HEK293 (cell line): ENCODE measurements around the gene ATP5PB.

Experiments
- CTCF ChIA-PET: fragments of 350-600 bp; formaldehyde crosslinking; extraction: SDS; loops from one replicate; lab custom pipeline; 2021; ENCODE audit warnings: antibody characterized with exemption; lab: Yijun Ruan, JAX
- POLR2A ChIA-PET: fragments of 300-600 bp; formaldehyde crosslinking; extraction: SDS; loops from one replicate; lab custom pipeline; 2020; ENCODE audit warnings: antibody characterized with exemption, inconsistent platforms; lab: Yijun Ruan, JAX
- H3K27ac ChIP-seq: fragments of 200-500 bp; sonication (Bioruptor generic); 2 replicates; pipeline ENCODE4 v1.5.1; 2014; ENCODE audit warnings: low read depth, low read length, control low read depth, inconsistent platforms; ENCODE audit errors: extremely low read depth
- H3K36me3 ChIP-seq, 2 experiments: fragments of 200-500 bp in 1 of 2; sonication (Bioruptor generic) in 1 of 2; 1 replicate in 1 of 2; 2 replicates in 1 of 2; pipeline ENCODE4 v1.5.1; 2014 to 2017; ENCODE audit warnings: inconsistent platforms in 2 of 2, low read length in 2 of 2; ENCODE audit not compliant: control insufficient read depth in 2 of 2, insufficient read depth in 1 of 2
- H3K4me1 ChIP-seq: fragments of 200-500 bp; sonication (Bioruptor generic); 2 replicates; pipeline ENCODE4 v1.5.1; 2014; ENCODE audit warnings: mild to moderate bottlenecking, low read length, inconsistent platforms; ENCODE audit not compliant: control insufficient read depth, insufficient read depth
- H3K4me3 ChIP-seq: 2 replicates; pipeline ENCODE4 v1.5.1; 2011; ENCODE audit warnings: low read depth, mild to moderate bottlenecking, control low read depth, low read length, moderate library complexity
- H3K9me3 ChIP-seq: fragments of 200-500 bp; sonication (Bioruptor generic); 2 replicates; pipeline ENCODE4 v1.5.1; 2014; ENCODE audit warnings: low read depth, low read length, inconsistent platforms; ENCODE audit not compliant: control insufficient read depth, insufficient read depth
- KLF8 ChIP-seq: fragments of 450-650 bp; formaldehyde crosslinking; IDR thresholded peaks from 2 replicates; pipeline ENCODE4 v1.5.1; 2016; ENCODE audit warnings: missing biosample characterization, missing genetic modification characterization
- MYNN ChIP-seq: fragments of 450-650 bp; formaldehyde crosslinking; IDR thresholded peaks from 2 replicates; pipeline ENCODE4 v1.5.1; 2016; ENCODE audit warnings: missing biosample characterization, missing genetic modification characterization, borderline replicate concordance
- OSR2 ChIP-seq: fragments of 450-650 bp; formaldehyde crosslinking; IDR thresholded peaks from 2 replicates; pipeline ENCODE4 v1.5.1; 2016; ENCODE audit warnings: missing biosample characterization, missing genetic modification characterization
- ZBTB26 ChIP-seq: fragments of 450-650 bp; formaldehyde crosslinking; optimal IDR thresholded peaks from 2 replicates; pipeline ENCODE3; 2016; ENCODE audit warnings: missing biosample characterization, mild to moderate bottlenecking, missing genetic modification characterization
- ZFP3 ChIP-seq: fragments of 450-650 bp; formaldehyde crosslinking; IDR thresholded peaks from 2 replicates; pipeline ENCODE4 v1.5.1; 2016; ENCODE audit warnings: low read depth, missing biosample characterization, missing genetic modification characterization
- ZNF10 ChIP-seq: fragments of 450-650 bp; formaldehyde crosslinking; IDR thresholded peaks from 2 replicates; pipeline ENCODE4 v1.5.1; 2017; ENCODE audit warnings: missing biosample characterization, missing genetic modification characterization
- ZNF133 ChIP-seq: fragments of 450-650 bp; formaldehyde crosslinking; IDR thresholded peaks from 2 replicates; pipeline ENCODE4 v1.5.1; 2016; ENCODE audit warnings: missing biosample characterization, missing genetic modification characterization
- ZNF18 ChIP-seq: fragments of 450-650 bp; formaldehyde crosslinking; IDR thresholded peaks from 2 replicates; pipeline ENCODE4 v1.5.1; 2016; ENCODE audit warnings: missing biosample characterization, missing genetic modification characterization
- ZNF202 ChIP-seq: fragments of 450-650 bp; formaldehyde crosslinking; IDR thresholded peaks from 2 replicates; pipeline ENCODE4 v1.5.1; 2016; ENCODE audit warnings: missing biosample characterization, missing genetic modification characterization, borderline replicate concordance
- ZNF211 ChIP-seq: fragments of 450-650 bp; formaldehyde crosslinking; IDR thresholded peaks from 2 replicates; pipeline ENCODE4 v1.5.1; 2016; ENCODE audit warnings: low read depth, missing biosample characterization, missing genetic modification characterization
- ZNF391 ChIP-seq: fragments of 450-650 bp; formaldehyde crosslinking; IDR thresholded peaks from 2 replicates; pipeline ENCODE4 v1.5.1; 2016; ENCODE audit warnings: low read depth, missing biosample characterization, missing genetic modification characterization, borderline replicate concordance
- ZNF518A ChIP-seq: fragments of 450-650 bp; formaldehyde crosslinking; conservative IDR thresholded peaks from 2 replicates; pipeline ENCODE4 v1.5.1; 2016; ENCODE audit warnings: low read depth, missing biosample characterization, missing genetic modification characterization
- ZNF544 ChIP-seq: fragments of 450-650 bp; formaldehyde crosslinking; IDR thresholded peaks from 2 replicates; pipeline ENCODE4 v1.5.0; 2017; ENCODE audit warnings: missing biosample characterization, missing genetic modification characterization
- ZNF560 ChIP-seq: fragments of 450-650 bp; formaldehyde crosslinking; IDR thresholded peaks from 2 replicates; pipeline ENCODE4 v1.5.1; 2017; ENCODE audit warnings: missing biosample characterization, missing genetic modification characterization, borderline replicate concordance
- ZNF600 ChIP-seq: fragments of 450-650 bp; formaldehyde crosslinking; IDR thresholded peaks from 2 replicates; pipeline ENCODE4 v1.5.1; 2016; ENCODE audit warnings: missing biosample characterization, missing genetic modification characterization
- ZNF660 ChIP-seq: fragments of 450-650 bp; IDR thresholded peaks from 2 replicates; pipeline ENCODE4 v1.5.1; 2018; ENCODE audit warnings: missing biosample characterization, mild to moderate bottlenecking, missing genetic modification characterization
- ZNF677 ChIP-seq: fragments of 450-650 bp; IDR thresholded peaks from 2 replicates; pipeline ENCODE4 v1.5.0; 2018; ENCODE audit warnings: missing biosample characterization, mild to moderate bottlenecking, missing genetic modification characterization, moderate library complexity
- ZNF692 ChIP-seq: fragments of 450-650 bp; formaldehyde crosslinking; IDR thresholded peaks from 2 replicates; pipeline ENCODE4 v1.5.1; 2016; ENCODE audit warnings: missing biosample characterization, missing genetic modification characterization
- ZNF701 ChIP-seq: fragments of 450-650 bp; formaldehyde crosslinking; IDR thresholded peaks from 2 replicates; pipeline ENCODE4 v1.5.1; 2016; ENCODE audit warnings: missing biosample characterization, missing genetic modification characterization
- ZNF704 ChIP-seq: fragments of 450-650 bp; formaldehyde crosslinking; IDR thresholded peaks from 2 replicates; pipeline ENCODE4 v1.5.1; 2016; ENCODE audit warnings: missing biosample characterization, missing genetic modification characterization
- ZNF76 ChIP-seq: fragments of 450-650 bp; formaldehyde crosslinking; IDR thresholded peaks from 2 replicates; pipeline ENCODE4; 2016; ENCODE audit warnings: low read depth, missing biosample characterization, missing genetic modification characterization, borderline replicate concordance
- ZNF837 ChIP-seq: fragments of 450-650 bp; formaldehyde crosslinking; IDR thresholded peaks from 2 replicates; pipeline ENCODE4 v1.5.1; 2016; ENCODE audit warnings: missing biosample characterization, missing genetic modification characterization
- TF ChIP-seq, protein P1 (sequence below): fragments of 450-650 bp; formaldehyde crosslinking; IDR thresholded peaks from 2 replicates; pipeline ENCODE4 v1.5.1; 2016; ENCODE audit warnings: missing biosample characterization, missing genetic modification characterization

Gene ATP5PB, protein sequence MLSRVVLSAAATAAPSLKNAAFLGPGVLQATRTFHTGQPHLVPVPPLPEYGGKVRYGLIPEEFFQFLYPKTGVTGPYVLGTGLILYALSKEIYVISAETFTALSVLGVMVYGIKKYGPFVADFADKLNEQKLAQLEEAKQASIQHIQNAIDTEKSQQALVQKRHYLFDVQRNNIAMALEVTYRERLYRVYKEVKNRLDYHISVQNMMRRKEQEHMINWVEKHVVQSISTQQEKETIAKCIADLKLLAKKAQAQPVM

DNA sequence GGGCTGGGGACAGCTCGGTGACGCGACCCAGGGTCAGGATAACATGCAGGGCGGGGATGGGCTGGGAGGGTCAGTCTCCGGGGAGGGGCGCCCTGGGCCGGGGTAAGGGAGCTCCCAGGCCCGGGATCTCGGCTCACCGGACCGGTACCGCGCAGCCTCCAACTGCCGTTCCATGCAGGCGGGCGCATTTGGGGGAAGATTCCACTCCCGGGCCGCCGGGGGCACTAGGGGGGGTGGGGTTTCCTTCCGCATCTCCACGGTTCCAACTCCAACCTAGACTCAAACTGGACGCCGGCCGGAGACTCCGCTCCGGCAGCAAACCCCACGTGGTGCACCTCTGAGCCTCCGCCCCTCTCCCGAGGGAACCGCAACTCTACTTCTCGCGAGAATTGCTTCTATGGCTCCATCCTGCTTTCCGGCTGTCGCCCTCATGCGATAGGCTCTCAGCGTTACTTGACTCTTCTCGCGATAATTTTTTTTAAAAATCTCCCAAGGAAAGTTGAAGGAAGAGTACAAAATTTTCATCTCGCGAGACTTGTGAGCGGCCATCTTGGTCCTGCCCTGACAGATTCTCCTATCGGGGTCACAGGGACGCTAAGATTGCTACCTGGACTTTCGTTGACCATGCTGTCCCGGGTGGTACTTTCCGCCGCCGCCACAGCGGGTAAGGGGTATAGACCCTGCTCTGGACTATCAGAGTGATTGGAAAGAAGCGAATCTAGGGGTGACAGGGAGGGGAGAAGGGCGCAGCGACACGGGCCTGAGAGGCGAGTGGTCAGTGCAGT is at the start of gene ATP5PB, which contains the start of gene WDR77:
Gene ATP5PB (plus strand): TSS at position 547 of the 785 bp plus-strand sequence. CDS start 78 bp downstream, at position 625.
Gene WDR77 (minus strand): TSS at position 339 of the 785 bp plus-strand sequence. CDS start 87 bp downstream, at position 252.
- H3K36me3 ChIP-seq: peaks cover 10 to 71% of the 10 kb centered on the region in 2 experiments; a peak in 2 of 3 replicates
- POLR2A ChIA-PET: interaction anchor here (0.6 to 1.3 kb wide), 7 partner anchors 11 to 290 kb away, joined by 3 to 7 read pairs (median 5); partner anchors contain the start of gene INKA2
- peak; percentile 65 for TF ChIP-seq KLF8 (tag by site-specific recombination)
- TF ChIP-seq ZNF704: 0 out of 2 replicates have a peak, but pooled peaks have one; percentile 63
- TF ChIP-seq ZNF677: no peak
- TF ChIP-seq OSR2 (tag by site-specific recombination): no peak
- TF ChIP-seq ZNF10 (tag by site-specific recombination): no peak; the same call in 1 of the 2 replicates
- peak; percentile 16 for TF ChIP-seq ZBTB26 (tag by site-specific recombination)
- TF ChIP-seq ZNF18 (tag by site-specific recombination): no peak
- no peak for TF ChIP-seq ZNF837 (tag by site-specific recombination)
- no peak for TF ChIP-seq ZNF560 (tag by site-specific recombination)
- no peak for TF ChIP-seq ZNF133 (tag by site-specific recombination)
- TF ChIP-seq, protein P1, sequence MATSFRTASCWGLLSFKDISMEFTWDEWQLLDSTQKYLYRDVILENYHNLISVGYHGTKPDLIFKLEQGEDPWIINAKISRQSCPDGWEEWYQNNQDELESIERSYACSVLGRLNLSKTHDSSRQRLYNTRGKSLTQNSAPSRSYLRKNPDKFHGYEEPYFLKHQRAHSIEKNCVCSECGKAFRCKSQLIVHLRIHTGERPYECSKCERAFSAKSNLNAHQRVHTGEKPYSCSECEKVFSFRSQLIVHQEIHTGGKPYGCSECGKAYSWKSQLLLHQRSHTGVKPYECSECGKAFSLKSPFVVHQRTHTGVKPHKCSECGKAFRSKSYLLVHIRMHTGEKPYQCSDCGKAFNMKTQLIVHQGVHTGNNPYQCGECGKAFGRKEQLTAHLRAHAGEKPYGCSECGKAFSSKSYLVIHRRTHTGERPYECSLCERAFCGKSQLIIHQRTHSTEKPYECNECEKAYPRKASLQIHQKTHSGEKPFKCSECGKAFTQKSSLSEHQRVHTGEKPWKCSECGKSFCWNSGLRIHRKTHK (tag by site-specific recombination): no peak
- TF ChIP-seq MYNN (tag by site-specific recombination): no peak
- TF ChIP-seq ZNF692 (tag by site-specific recombination): no peak
- no peak for TF ChIP-seq ZNF76 (tag by site-specific recombination)
- no peak for TF ChIP-seq ZNF660 (tag by site-specific recombination)
- TF ChIP-seq ZNF202 (tag by site-specific recombination): no peak
- TF ChIP-seq ZNF600 (tag by site-specific recombination): peak; percentile 8; the same call in 1 of the 2 replicates
- no peak for TF ChIP-seq ZNF701 (tag by site-specific recombination)
- no peak for TF ChIP-seq ZNF211 (tag by site-specific recombination)
- TF ChIP-seq ZFP3 (tag by site-specific recombination): no peak
- peak; percentile 63; the same call in 1 of the 2 replicates for TF ChIP-seq ZNF518A (tag by site-specific recombination)
- TF ChIP-seq ZNF544: no peak
- 0 out of 2 replicates have a peak, but pooled peaks have one; percentile 44 for TF ChIP-seq ZNF391 (tag by site-specific recombination)

More for the DNA sequence above, at the start of gene ATP5PB, which contains the start of gene WDR77:
- peak within 1 kb of the TSS; percentile 99 for H3K4me3 ChIP-seq
- no peaks in the 10 kb centered on the region for H3K4me1 ChIP-seq
- peak within 1 kb of the TSS; percentile 54; the same call in 1 of the 2 replicates for H3K27ac ChIP-seq
- CTCF ChIA-PET: interaction anchor here (0.5 to 1.9 kb wide), 4 partner anchors 11 to 226 kb away, joined by 3 to 6 read pairs (median 4); no protein-coding TSS in a partner anchor
- H3K9me3 ChIP-seq: no peaks in the 10 kb centered on the region
